GM23338 (cell line): Measurements from ENCODE around the gene CACTIN. TPM values are rescaled to one million over a fixed set of nuclear protein-coding genes. Genes with fewer than 3 reads are reported as not detected.

Experiments used
- ATAC-seq: fragments of 200-7000 bp; cut with Tn5 transposase; 3 replicates; pipeline ENCODE4 v1.9.1; 2020
- DNase-seq: peaks from one replicate; pipeline ENCODE4 v3.0.0-alpha.2; 2015; ENCODE audit warnings: low spot score
- H2AFZ ChIP-seq: fragments of 200-600 bp; sonication (generic); 2 replicates; pipeline ENCODE4 v1.8.0; 2016; ENCODE audit warnings: antibody characterized with exemption, mild to moderate bottlenecking, moderate library complexity
- H3F3A ChIP-seq: fragments of 200-600 bp; sonication (generic); replicated peaks from 2 replicates; pipeline ENCODE4 v1.8.0; 2017; ENCODE audit warnings: antibody characterized with exemption, mixed run types, low read depth
- H3K27ac ChIP-seq: fragments of 200-600 bp; sonication (generic); 2 replicates; pipeline ENCODE4 v1.6.1; 2016; ENCODE audit warnings: low read depth
- H3K27me3 ChIP-seq: fragments of 200-600 bp; sonication (generic); 2 replicates; pipeline ENCODE4 v1.8.0; 2016; ENCODE audit warnings: mild to moderate bottlenecking, mixed run types, moderate library complexity; ENCODE audit not compliant: insufficient read depth
- H3K36me3 ChIP-seq: fragments of 200-600 bp; sonication (generic); 2 replicates; pipeline ENCODE4 v1.8.0; 2016; ENCODE audit warnings: mild to moderate bottlenecking; ENCODE audit not compliant: insufficient read depth
- H3K4me1 ChIP-seq: fragments of 200-600 bp; sonication (generic); 2 replicates; pipeline ENCODE4 v1.8.0; 2016; ENCODE audit warnings: mild to moderate bottlenecking, moderate library complexity; ENCODE audit not compliant: insufficient read depth
- H3K4me2 ChIP-seq: fragments of 200-600 bp; sonication (generic); 2 replicates; pipeline ENCODE4 v1.7.1; 2017; ENCODE audit warnings: mixed run types
- H3K4me3 ChIP-seq: fragments of 200-600 bp; sonication (generic); 2 replicates; pipeline ENCODE4 v1.6.1; 2016; ENCODE audit warnings: mixed run types
- H3K79me2 ChIP-seq: fragments of 200-600 bp; sonication (generic); replicated peaks from 2 replicates; pipeline ENCODE4 v1.8.0; 2017; ENCODE audit warnings: mild to moderate bottlenecking; ENCODE audit not compliant: insufficient read depth
- H3K9me2 ChIP-seq: fragments of 200-600 bp; sonication (generic); 2 replicates; pipeline ENCODE4 v1.8.0; 2017; ENCODE audit not compliant: insufficient read depth
- H4K20me1 ChIP-seq: fragments of 200-600 bp; sonication (generic); replicated peaks from 2 replicates; pipeline ENCODE4 v1.8.0; 2017; ENCODE audit warnings: mild to moderate bottlenecking; ENCODE audit not compliant: insufficient read depth
- H3K27ac Mint-ChIP-seq: 2 replicates; pipeline ENCODE4 v1.8.0; 2020; ENCODE audit warnings: inconsistent platforms, mild to moderate bottlenecking, moderate library complexity, mixed read lengths
- H3K27me3 Mint-ChIP-seq: 3 replicates; pipeline ENCODE4 v1.8.0; 2022; ENCODE audit warnings: low read depth, mild to moderate bottlenecking, moderate library complexity, mixed read lengths, inconsistent platforms; ENCODE audit not compliant: insufficient read depth, poor library complexity
- H3K36me3 Mint-ChIP-seq: 3 replicates; pipeline ENCODE4 v1.8.0; 2021; ENCODE audit warnings: low read depth, mild to moderate bottlenecking, inconsistent platforms, moderate library complexity, mixed read lengths
- H3K4me1 Mint-ChIP-seq: 3 replicates; pipeline ENCODE4 v1.8.0; 2020; ENCODE audit warnings: mild to moderate bottlenecking, inconsistent platforms, mixed read lengths
- H3K4me3 Mint-ChIP-seq: 3 replicates; pipeline ENCODE4 v1.8.0; 2021; ENCODE audit warnings: moderate library complexity, mild to moderate bottlenecking, inconsistent platforms, mixed read lengths
- H3K9me3 Mint-ChIP-seq: 3 replicates; pipeline ENCODE4 v1.8.0; 2020; ENCODE audit warnings: moderate library complexity, mild to moderate bottlenecking, inconsistent platforms, mixed read lengths
- CREB1 ChIP-seq: fragments of 250-450 bp; sonication (Bioruptor Pico); IDR thresholded peaks from 2 replicates; pipeline ENCODE4 v1.5.0; 2020; ENCODE audit warnings: low read depth, mild to moderate bottlenecking, moderate library complexity
- EZH2 ChIP-seq: fragments of 200-600 bp; sonication (generic); IDR thresholded peaks from one replicate; pipeline ENCODE4 v1.8.0; 2017; ENCODE audit warnings: antibody characterized with exemption, mild to moderate bottlenecking, low read depth; ENCODE audit not compliant: unreplicated experiment
- JUNB ChIP-seq: IDR thresholded peaks from one replicate; pipeline ENCODE4 v1.6.1; 2016; ENCODE audit warnings: antibody characterized with exemption; ENCODE audit not compliant: unreplicated experiment
- NANOG ChIP-seq: IDR thresholded peaks from 2 replicates; pipeline ENCODE4 v1.6.1; 2016; ENCODE audit warnings: antibody characterized with exemption, borderline replicate concordance
- POLR2AphosphoS5 ChIP-seq: IDR thresholded peaks from 2 replicates; pipeline ENCODE4 v1.6.1; 2016; ENCODE audit warnings: antibody characterized with exemption, low read depth
- ZNF114 ChIP-seq: fragments of 250-450 bp; sonication (Bioruptor Pico); IDR thresholded peaks from 2 replicates; pipeline ENCODE4 v1.5.0; 2020; ENCODE audit warnings: mild to moderate bottlenecking, moderate library complexity
- ZNF331 ChIP-seq: fragments of 250-450 bp; sonication (Bioruptor Pico); IDR thresholded peaks from 2 replicates; pipeline ENCODE4 v1.5.0; 2020; ENCODE audit warnings: low read depth, mild to moderate bottlenecking, moderate library complexity
- polyA plus RNA-seq: library from polyadenylated mRNA; unstranded; fragments of >200 nt; fragmentation: Nextera tagmentation; extraction: Ambion mirVana; gene quantifications from 2 replicates; pipeline ENCODE4 v1.2.1, GENCODE V29; 2016
- total RNA-seq: library from RNA; depleted of rRNA; stranded (reverse); fragments of >200 nt; shearing (Covaris generic); gene quantifications from 2 replicates; pipeline ENCODE4 v1.2.3, GENCODE V29; 2014
- TF ChIP-seq, protein P1 (sequence below), 2 experiments: fragments of 200-600 bp in 1 of 2; sonication (generic) in 1 of 2; conservative IDR thresholded peaks; 2 replicates each; pipeline versions ENCODE4 v1.5.1 to v1.6.1; 2016 to 2017; ENCODE audit warnings: antibody characterized with exemption in 2 of 2, low read depth in 2 of 2, mild to moderate bottlenecking in 2 of 2, moderate library complexity in 1 of 2
- TF ChIP-seq, protein P2 (sequence below): IDR thresholded peaks from 2 replicates; pipeline ENCODE4 v1.6.1; 2016; ENCODE audit warnings: antibody characterized with exemption

The CACTIN gene
- total and polyA plus RNA-seq, 2 experiments from 2014 or later, result 14.3 to 47.4 TPM

DNA sequence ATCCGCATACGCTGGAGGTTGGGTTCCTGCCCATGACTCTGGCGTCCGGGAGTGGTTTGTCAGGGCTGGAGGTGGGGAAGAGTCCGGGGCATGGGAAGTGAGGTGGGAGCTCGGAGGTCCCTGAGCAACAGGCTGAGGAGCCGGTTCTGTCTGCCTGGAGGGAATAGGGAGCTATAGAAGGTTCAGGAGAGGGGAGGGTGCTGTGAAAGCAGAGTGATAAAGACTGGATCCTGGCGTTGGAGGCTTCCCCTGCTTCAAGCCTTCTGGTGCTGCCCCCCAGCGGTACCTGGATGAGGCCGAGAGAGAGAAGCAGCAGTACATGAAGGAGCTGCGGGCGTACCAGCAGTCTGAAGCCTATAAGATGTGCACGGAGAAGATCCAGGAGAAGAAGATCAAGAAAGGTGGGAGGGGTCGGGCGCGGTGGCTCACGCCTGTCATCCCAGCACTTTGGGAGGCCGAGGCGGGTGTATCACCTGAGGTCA lies 51.3 kb downstream of the CACTIN start:
- H3F3A ChIP-seq, result peaks cover 11% of the 10 kb centered on the region
- Mint-ChIP-seq H3K27ac (no peak overlapping the region), H3K4me3 (peak overlapping the region; percentile 55), H3K9me3 (no peaks in the 10 kb centered on the region), H3K27me3 (peaks cover 37% of the 10 kb centered on the region), H3K4me1 (peaks cover 16% of the 10 kb centered on the region), H3K36me3 (peaks cover 12% of the 10 kb centered on the region)
- H4K20me1 ChIP-seq, result peaks cover 6% of the 10 kb centered on the region
- H3K27ac ChIP-seq, result no peak overlapping the region
- H3K4me3 ChIP-seq, result no peak overlapping the region
- no peak overlapping the region for H2AFZ ChIP-seq
- H3K27me3 ChIP-seq, result peaks cover 4% of the 10 kb centered on the region; the same call in 1 of the 2 replicates
- no peaks in the 10 kb centered on the region for H3K9me2 ChIP-seq
- no peak overlapping the region for H3K4me2 ChIP-seq
- no peaks in the 10 kb centered on the region for H3K36me3 ChIP-seq
- H3K79me2 ChIP-seq, result no peaks in the 10 kb centered on the region
- TF ChIP-seq ZNF331 (CRISPR knock-in tag), result no peak
- TF ChIP-seq, protein P1, sequence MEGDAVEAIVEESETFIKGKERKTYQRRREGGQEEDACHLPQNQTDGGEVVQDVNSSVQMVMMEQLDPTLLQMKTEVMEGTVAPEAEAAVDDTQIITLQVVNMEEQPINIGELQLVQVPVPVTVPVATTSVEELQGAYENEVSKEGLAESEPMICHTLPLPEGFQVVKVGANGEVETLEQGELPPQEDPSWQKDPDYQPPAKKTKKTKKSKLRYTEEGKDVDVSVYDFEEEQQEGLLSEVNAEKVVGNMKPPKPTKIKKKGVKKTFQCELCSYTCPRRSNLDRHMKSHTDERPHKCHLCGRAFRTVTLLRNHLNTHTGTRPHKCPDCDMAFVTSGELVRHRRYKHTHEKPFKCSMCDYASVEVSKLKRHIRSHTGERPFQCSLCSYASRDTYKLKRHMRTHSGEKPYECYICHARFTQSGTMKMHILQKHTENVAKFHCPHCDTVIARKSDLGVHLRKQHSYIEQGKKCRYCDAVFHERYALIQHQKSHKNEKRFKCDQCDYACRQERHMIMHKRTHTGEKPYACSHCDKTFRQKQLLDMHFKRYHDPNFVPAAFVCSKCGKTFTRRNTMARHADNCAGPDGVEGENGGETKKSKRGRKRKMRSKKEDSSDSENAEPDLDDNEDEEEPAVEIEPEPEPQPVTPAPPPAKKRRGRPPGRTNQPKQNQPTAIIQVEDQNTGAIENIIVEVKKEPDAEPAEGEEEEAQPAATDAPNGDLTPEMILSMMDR (conservative IDR thresholded peaks at IDR 0.05; ENCODE audit: low read depth in 2 of 2), result peak; percentile 62 to 85
- H3K4me1 ChIP-seq, result peaks cover 19% of the 10 kb centered on the region
- ATAC-seq (no peak), DNase-seq (peak; percentile 80)

DNA sequence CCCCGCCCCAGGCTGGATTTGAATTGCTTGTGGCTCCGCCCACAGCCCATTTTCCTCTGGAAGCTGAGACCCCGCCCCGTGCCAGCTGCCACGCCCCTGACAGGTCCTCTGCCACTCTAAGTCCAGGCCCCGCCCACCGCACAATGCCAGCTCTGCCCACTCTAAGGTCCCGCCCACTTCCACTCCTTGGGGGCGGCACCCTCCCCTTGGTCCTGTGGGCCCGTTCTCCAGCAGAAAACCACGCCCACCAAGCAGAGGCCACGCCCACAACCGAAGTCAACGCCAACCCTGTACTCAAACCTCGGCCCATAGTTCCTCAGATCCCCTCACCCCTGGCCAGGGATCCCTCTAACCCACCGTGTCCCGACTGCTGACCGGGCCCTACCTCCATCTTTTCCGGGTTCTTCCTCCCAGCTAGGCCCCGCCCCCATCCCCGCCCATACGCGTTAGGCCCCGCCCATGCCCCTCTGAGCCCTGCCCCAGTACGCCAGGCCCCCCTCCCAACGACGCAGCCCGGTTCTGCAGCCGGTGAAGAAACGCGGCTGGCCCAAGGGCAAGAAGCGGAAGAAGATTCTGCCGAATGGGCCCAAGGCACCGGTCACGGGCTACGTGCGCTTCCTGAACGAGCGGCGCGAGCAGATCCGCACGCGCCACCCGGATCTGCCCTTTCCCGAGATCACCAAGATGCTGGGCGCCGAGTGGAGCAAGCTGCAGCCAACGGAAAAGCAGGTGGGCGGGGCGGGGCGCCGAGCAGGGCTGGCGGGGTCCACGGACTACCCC lies 52.5 kb downstream of the CACTIN start:
- Histone ChIP-seq H3K4me1 (peaks cover 19% of the 10 kb centered on the region), H3K9me2 (no peaks in the 10 kb centered on the region), H3K36me3 (no peaks in the 10 kb centered on the region), H3K79me2 (no peaks in the 10 kb centered on the region), H2AFZ (no peak overlapping the region), H3F3A (peaks cover 11% of the 10 kb centered on the region), H3K27ac (no peak overlapping the region; the same call in 1 of the 2 replicates), H4K20me1 (peaks cover 6% of the 10 kb centered on the region), H3K4me2 (peak overlapping the region; percentile 91), H3K4me3 (peak overlapping the region; percentile 92), H3K27me3 (no peaks in the 10 kb centered on the region)
- TF ChIP-seq POLR2AphosphoS5 (0 out of 2 replicates have a peak, but pooled peaks have one; percentile 35), CREB1 (no peak)
- Mint-ChIP-seq H3K9me3 (no peaks in the 10 kb centered on the region), H3K4me1 (peaks cover 16% of the 10 kb centered on the region), H3K27me3 (peaks cover 33% of the 10 kb centered on the region), H3K27ac (peak overlapping the region; percentile 88), H3K36me3 (peaks cover 12% of the 10 kb centered on the region), H3K4me3 (peak overlapping the region; percentile 77)
- peak; percentile 5 for ATAC-seq
- DNase-seq, result peak; percentile 100

DNA sequence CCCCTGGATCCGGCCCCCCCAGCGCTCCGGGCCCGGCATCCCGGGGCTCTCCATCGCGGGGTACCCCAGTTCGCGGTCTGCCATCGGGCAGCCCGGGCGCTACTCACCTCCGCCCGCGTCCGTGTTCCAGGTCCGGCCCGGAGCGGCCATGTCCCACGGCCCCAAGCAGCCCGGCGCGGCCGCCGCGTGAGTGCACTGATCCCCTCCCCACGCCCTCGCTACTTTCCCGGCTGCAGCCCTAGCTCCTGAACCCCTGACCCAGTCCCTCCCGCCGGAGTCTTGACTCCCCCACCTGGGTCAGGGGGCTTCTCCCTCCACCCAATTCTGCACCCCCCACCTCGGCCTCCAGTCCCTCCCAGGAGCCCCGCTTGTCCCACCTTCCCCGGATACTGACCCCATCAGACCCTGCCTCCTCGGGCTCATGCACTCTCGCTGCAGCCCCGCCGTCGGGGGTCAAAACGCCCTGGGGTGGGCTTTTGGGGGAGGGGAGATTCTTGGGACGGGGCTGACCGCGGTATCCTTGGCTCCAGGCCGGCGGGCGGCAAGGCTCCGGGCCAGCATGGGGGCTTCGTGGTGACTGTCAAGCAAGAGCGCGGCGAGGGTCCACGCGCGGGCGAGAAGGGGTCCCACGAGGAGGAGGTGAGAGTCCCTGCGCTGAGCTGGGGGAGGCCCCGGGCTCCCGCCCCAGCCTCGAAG lies 53.3 kb downstream of the CACTIN start:
- peak overlapping the region; percentile 92 for H3K4me3 ChIP-seq
- peaks cover 28% of the 10 kb centered on the region for H3K27me3 Mint-ChIP-seq
- peak overlapping the region; percentile 77 for H3K4me3 Mint-ChIP-seq
- peaks cover 19% of the 10 kb centered on the region for H3K4me1 ChIP-seq
- peak; percentile 51 for DNase-seq
- H3K9me3 Mint-ChIP-seq, result no peaks in the 10 kb centered on the region
- 0 out of 2 replicates have a peak overlapping the region, but pooled peaks have one; percentile 7 for H2AFZ ChIP-seq
- H3K4me1 Mint-ChIP-seq, result peaks cover 16% of the 10 kb centered on the region
- peaks cover 12% of the 10 kb centered on the region for H3K36me3 Mint-ChIP-seq
- peaks cover 11% of the 10 kb centered on the region for H3F3A ChIP-seq
- H3K9me2 ChIP-seq, result no peaks in the 10 kb centered on the region
- peak; percentile 2 for ATAC-seq
- no peaks in the 10 kb centered on the region for H3K27me3 ChIP-seq
- no peak overlapping the region for H3K27ac ChIP-seq
- H3K4me2 ChIP-seq, result peak overlapping the region; percentile 91
- peaks cover 6% of the 10 kb centered on the region for H4K20me1 ChIP-seq
- no peaks in the 10 kb centered on the region for H3K79me2 ChIP-seq
- H3K27ac Mint-ChIP-seq, result no peak overlapping the region
- no peaks in the 10 kb centered on the region for H3K36me3 ChIP-seq
- no peak for TF ChIP-seq ZNF114 (CRISPR knock-in tag)
- no peak for TF ChIP-seq EZH2
- TF ChIP-seq NANOG, result no peak
- TF ChIP-seq, protein P2, sequence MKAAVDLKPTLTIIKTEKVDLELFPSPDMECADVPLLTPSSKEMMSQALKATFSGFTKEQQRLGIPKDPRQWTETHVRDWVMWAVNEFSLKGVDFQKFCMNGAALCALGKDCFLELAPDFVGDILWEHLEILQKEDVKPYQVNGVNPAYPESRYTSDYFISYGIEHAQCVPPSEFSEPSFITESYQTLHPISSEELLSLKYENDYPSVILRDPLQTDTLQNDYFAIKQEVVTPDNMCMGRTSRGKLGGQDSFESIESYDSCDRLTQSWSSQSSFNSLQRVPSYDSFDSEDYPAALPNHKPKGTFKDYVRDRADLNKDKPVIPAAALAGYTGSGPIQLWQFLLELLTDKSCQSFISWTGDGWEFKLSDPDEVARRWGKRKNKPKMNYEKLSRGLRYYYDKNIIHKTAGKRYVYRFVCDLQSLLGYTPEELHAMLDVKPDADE, result no peak
- TF ChIP-seq, protein P1 (conservative IDR thresholded peaks at IDR 0.05; ENCODE audit: low read depth in 2 of 2), result no peak
- no peak for TF ChIP-seq ZNF331 (CRISPR knock-in tag)
- TF ChIP-seq JUNB, result no peak
- no peak for TF ChIP-seq POLR2AphosphoS5
